T-helper 2 cell treated with Interferon-gamma antibody and Interleukin-4, amounts not matched to agents 100 ng/mL and 5 ng/mL, for 36 hours (primary cell): ENCODE data around the gene CHN2. TPM values are rescaled to one million over a fixed set of nuclear protein-coding genes. Genes with fewer than 3 reads are reported as not detected.

Source experiments
- intact Hi-C: fragments of 100-400 bp; cut with micrococcal nuclease; formaldehyde crosslinking; loops from one replicate; pipeline ENCODE4 v1.15.1; 2023
- total RNA-seq: library from RNA; stranded (reverse); gene quantifications from 2 replicates; pipeline ENCODE4 v1.2.3, GENCODE V29; 2022

The CHN2 gene
- total RNA-seq, 1 donor from 2014 or later, result 1.3 TPM

DNA sequence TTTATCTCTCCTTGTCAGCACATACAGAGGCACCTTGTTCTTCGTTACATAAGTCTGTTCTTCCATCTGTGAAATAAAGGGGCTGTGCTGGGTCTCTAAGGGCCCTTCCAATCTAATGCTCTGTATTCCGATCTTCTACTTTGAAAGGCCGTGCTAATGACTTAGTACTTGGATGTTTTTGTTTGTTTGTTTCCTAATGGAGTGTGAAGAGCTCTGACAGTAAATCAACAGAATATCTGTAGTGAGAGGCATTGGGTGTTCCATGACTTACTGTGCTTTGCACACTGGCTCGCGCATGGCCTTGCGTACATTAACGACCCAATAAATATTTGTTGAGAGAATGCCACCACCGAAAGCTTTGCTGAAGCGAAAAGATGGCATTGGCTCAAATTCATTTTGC lies 162.1 kb downstream of the CHN2 start:
- intact Hi-C loops, result no loop called here

DNA sequence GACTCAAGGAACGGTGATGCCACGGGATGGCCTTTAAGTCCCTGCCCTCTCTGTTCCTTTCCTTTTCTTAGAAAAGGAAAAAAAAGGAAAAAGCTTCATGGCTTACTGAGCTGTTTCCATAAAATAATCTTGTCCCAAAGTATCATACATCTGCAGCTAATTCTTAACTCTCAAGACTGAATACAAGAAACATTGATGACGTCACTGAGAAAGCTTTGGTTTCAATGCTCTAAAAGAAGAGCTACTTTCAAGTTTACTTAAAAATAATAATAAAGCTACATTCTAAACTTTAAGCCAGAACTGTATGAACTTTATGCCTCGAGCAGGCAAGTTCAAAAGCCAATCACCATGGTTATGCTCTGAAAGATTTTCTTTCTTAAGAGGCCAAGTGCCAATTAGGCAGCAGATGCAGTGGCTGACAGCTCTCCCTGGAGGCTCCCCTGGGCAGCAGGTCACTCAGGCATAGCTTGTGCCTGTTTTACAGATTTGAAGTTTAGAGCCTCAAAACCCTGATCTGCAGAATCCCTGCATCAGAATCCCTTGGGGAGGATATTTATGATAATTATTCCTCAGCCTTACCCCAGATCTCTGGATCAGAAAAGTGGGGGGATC lies 165.0 kb downstream of the CHN2 start:
- intact Hi-C loops, result no loop called here

DNA sequence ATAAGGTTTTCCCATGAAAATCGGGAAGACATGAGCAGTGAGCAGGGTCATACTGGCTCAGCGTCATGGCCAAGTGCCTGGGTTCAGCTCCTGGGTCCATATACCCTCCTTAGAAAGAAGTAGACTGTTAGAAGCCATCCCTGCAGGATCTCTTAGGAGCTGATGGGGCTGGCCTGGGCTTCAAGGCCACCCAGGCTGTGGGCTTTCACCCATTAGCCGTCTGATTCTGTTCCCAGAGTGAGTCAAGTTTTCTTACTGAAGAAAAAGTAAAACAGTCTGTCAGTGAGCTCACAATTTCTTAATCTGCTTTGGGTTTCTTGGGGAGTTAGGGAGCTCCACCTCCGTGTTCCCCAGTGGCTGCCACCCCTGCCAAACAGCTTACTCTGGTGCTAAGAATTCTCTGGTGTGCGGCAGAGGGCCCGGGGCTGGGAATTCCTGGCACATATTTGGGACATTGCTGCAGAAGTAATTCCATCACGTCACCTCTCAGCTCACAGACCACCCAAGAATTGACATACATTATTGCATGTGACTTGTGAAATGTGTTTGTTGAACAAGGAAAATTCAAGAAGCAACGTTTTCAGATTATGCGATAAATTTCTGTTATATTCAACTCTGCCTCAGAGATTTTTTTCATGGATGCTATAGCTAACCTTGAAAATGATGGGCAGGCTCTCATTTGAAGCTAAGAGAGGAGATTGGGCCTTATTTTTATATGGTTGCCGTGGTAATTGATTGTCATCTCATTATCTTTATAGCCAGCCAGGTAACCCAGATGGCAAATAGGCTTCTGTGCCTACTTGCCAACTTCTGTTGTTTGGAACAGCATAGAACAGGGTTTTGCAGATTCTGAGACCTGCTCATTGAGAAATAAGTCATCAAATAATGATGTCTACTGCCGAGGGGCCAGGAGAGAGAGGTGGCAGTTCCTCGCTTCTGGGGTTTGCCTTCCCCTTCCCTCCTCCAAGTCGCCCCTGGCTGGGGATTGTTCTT lies 166.4 kb downstream of the CHN2 start:
- intact Hi-C loops, result no loop called here

DNA sequence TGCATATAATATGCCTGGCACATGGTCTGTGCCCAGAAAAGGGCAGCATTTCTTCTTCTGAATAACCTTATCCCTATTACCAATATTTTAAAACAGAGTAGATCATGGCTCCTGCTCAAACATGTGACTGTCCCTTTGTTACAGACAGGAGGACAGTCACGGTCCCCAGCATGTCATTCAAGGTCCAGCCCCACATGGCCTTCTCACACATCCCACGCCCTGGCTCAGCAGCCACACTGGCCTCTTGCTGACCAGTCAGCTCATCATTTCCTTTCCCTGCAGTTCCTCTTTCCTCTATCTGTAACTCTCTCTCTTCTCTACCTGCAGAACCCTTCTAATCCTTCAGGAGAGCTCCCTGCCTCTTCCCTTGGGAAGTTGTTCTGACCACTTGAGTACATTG lies 167.8 kb downstream of the CHN2 start:
- intact Hi-C loops, result no loop called here

DNA sequence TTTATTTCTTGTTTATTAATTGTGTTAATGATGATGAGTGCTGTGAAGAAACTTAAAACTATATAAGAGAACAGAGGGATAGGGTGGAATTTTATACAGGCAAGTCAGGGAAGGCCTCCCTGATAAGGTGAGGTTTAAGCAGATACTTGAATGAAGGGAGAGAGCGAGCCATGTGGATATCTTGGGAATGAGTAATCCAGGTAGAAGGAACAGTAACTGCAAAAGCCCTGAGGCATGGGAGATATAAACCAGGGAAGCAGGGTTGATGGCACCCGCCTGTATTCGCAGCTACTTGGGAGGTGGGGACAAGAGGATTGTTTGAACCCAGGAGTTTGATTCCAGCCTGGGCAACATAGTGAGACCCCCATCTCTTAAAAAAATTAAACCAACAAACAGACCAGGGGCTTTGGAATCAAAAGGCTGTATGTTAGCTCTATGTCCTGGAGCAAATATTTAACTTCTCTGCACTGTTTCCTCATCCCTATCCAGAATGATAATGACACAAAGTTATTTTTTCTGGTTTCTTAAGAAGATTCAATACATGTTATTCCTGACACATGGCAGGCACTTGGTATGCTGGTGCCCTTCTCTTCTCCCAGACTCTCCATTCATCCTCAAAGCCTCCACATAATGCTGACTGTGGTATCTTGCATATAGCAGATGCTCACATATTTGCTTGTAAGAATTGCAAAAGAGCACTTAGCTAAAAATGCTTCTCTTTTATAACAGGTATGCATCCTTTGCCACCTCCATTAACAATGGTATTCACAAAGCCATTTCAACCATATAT lies 169.3 kb downstream of the CHN2 start:
- intact Hi-C loops, result no loop called here

DNA sequence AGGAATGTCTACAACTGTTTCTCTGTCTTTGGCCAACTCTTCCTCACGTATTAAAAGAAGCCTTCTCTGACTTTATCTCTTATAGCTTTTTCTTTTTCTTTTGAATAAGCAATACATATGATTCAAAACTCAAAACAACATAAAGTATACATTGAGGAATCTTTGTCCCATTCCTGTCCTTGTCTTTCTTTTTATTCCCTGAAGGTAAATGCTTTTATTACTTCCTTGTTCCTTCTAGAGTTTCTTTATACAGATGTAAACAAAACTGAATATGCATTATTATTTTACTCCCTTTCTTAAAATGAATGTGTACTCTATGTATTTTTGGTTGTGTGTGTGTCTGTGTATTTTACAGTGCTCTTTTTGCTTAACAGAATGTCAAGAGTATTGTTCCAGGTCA lies 170.1 kb downstream of the CHN2 start:
- intact Hi-C loops, result no loop called here

DNA sequence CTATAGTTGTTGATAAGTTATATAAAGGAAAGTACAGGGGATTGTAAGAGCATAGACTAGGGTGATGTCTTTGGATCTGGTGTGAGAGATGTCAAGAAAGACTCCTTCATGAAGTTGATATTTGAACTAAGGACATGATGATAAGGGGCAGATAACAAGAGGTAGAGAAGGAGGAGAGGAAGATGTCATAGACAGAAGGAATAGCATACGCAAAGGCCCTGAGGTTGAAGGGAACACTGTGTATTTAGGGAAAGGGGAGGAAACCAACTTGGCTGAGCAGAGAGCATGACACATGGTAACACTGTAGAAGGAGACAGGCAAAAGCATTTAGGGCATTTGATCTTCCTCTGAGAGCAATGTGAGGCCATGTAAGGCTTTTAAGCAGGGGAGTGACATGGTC lies 170.8 kb downstream of the CHN2 start:
- intact Hi-C loops, result no loop called here

DNA sequence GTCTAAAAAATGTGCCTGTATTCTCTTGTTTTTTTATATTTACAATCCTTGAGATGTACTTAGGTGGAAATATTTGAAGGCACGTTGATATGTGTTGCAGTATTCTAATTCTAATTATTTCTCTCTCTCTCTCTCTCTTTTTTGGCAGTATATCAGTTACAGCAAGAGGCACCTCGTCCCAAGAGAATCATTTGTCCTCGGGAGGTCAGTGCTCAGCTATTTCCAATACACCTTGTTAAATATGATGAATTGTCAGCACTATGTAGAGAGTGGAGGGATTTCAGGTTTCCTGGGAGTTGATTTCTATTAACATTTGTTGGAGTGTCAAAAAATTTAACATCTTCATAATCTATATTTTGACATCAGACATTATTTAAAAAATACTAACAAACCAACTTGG lies 173.2 kb downstream of the CHN2 start:
- intact Hi-C loops, result no loop called here

DNA sequence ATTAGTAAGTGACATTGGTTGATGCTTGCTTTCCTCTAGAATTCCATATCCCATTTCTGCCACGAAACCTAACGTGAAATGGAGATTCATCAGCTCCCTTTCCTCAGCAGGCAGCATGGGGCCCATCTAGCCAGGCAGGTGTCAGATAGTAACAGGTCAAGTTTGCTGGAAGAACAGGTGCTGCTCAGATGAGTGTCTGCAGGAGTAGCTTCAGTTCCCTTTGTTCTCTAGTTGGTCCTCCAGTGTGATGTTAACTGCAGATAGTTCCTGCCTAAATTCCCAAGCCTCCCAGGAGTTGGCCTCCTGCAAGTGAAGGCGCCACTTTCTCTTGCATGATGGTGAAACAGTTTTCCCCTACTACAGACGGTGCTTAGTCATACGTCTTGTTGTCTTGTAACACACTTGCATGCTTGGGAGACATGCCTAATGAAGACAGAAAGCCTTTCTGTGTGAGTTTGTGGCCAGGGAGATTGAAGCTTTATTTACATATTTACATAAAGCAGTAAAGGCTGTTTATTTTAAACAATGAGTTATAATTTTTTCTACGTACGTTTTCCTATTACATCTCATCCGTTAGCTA lies 175.4 kb downstream of the CHN2 start:
- intact Hi-C loops, result no loop called here

DNA sequence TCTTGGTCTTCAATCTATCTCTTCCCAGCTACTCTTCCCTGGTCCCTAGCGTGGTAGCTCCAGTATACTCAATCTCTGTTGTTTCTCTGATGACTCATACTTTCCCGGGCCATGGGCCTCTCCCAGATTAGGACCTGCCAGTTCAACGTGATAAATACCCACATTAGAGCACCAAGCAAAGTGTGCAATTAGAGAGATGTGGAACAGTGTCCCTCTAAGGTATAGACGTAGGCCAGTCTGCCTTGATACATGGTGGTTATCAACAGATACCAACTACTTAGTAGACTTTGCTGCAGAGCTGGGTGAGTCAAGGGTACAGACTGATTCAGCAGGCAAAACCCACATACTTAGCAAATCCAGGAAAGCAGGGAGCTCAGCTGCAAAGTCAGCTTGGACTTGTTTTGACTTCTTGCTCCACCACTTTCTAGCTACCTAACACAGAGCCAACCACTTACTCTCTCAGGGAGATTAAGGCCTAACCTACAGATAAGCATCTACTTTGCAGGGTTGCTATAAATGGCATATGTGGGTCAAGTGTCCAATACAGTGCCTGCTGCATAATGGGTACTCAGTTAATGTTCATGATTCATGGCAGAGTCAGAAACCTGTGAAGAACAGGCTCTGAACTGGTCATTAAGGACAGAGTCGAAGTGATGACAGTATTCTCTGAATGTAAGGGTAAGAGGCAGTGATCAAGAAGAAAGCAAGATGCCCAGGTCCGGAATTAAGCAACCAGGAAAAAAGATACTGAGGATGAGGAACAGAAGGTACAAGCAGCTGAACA lies 176.1 kb downstream of the CHN2 start:
- intact Hi-C loops, result no loop called here

DNA sequence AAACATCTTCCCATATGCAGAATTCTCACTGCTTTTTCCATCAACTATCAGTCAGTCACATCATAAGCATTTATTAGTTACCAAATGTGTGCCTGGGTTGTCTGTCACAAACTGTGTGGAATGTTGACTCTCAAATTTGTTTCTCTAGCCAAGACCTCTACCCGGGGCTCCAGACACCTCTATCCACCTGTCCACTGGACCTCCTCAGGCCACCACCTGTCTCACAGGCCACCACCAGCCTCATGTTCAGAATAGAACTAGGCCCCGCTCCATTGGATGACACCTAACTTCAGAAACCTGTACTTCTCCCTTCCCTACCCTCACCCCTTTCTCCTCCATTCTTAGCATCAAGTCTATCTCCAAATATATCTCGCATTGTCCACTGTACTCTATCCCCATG lies 176.9 kb downstream of the CHN2 start:
- intact Hi-C loops, result no loop called here

DNA sequence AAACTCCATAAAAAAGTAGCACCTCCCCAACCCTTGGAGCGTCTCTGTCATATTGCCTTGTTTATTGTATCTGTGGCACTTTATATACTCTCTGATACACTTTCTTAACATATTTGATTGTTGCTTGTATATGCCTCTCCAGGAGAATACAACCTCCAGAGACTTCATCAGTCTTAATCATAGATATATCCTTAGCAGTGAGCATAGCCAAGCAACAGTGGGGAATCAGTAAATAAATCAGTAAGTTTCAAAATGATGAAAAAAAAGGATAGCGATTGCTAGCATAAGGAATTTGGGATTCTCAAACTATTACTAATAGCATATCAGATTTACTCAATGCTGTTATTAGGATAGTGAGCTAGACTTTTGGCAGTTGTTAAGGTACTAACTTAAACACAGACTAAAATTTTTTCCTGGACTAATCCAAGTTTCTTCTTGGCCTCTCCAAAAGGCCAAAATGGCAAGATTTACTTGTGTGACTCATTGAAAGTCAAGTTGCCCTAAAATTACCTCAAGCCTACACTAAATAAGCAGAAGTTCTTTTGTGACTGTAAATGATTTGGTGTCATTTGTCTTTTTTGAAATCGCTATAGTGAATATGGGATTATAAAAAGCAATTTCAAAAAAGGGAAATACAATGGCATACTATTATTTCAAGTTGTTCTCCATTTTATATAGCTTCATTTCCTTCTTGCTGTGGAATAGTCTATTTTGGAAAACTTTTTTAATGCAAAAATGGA lies 177.9 kb downstream of the CHN2 start:
- intact Hi-C loops, result no loop called here

DNA sequence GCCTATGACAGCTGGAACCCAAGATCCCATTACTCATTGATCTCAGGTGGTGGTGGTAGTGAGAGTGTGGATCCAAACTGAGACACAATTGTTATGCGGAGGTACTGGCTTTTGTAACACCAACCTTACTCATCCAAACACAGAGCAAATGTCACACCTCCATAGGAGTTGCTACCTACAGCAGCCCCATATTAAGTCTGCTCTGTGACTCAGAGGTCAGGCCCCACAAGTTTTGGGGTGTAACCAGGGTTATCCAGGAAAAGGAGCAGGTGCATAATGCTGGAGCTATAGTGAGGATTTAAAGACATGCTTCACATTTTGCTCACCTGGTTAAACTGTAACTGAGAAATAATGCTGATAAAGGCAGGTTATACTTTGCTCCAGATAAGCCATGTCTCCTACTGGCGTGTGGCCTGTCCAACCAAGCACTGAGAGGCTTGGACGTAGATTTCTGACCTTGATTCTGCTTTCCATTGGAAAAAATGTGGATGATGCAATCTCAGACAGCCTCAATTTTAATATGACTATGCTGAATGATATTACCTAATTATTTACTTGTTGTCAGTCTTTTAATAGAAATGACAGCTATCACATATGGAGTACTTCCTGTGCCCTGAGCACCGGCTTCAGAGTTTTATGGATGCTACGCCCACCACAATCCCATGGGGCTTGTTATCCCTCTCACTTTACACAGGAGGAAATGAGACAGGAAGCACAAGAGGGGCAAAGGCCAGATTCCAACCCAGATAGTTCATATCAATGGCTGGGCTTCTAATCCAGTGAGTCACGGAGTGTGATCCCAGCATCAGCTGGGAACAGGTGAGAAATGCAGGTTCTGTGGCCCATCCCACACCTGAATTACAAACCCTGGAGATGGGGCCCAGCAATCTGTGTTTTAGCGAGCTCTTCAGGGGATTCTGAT lies 181.3 kb downstream of the CHN2 start:
- intact Hi-C loops, result no loop called here

DNA sequence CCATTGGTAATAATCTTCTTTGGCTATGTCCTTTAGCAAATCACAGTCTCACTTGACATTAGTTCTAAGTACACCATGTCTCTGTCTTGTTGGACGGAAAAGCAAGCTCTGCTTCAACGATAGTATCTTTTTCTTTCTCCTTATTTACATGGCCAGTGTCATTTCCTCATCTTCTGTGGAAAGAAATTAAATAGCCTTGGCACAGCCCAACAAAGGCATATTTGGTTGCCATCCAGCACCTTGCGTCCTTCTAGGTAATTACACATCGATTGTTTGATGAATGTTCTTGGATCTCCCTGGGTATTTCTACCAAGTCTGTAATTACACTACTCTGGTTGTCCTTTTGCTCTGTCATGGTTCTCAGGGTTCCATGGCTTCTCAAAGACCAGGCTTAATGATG lies 183.1 kb downstream of the CHN2 start:
- intact Hi-C loops, result no loop called here

DNA sequence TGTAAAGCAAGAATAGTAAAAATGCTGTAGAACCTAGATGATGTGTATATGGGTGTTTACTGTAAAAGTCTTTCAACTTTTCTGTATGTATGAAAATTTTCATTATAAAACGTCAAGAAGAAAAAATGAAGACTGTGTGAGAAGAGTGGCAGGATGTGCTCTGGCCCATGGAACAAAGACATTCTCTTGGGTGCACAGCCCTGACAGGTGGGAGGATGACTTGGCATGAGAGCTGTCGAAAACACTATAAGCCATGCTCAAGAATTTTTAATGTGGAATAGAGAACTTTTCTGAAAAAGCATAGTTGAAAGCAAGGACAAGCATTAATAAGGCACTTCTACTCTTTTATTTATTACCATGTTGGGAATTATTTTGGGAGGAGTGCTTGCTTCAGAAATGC lies 185.0 kb downstream of the CHN2 start:
- intact Hi-C loops, result no loop called here

DNA sequence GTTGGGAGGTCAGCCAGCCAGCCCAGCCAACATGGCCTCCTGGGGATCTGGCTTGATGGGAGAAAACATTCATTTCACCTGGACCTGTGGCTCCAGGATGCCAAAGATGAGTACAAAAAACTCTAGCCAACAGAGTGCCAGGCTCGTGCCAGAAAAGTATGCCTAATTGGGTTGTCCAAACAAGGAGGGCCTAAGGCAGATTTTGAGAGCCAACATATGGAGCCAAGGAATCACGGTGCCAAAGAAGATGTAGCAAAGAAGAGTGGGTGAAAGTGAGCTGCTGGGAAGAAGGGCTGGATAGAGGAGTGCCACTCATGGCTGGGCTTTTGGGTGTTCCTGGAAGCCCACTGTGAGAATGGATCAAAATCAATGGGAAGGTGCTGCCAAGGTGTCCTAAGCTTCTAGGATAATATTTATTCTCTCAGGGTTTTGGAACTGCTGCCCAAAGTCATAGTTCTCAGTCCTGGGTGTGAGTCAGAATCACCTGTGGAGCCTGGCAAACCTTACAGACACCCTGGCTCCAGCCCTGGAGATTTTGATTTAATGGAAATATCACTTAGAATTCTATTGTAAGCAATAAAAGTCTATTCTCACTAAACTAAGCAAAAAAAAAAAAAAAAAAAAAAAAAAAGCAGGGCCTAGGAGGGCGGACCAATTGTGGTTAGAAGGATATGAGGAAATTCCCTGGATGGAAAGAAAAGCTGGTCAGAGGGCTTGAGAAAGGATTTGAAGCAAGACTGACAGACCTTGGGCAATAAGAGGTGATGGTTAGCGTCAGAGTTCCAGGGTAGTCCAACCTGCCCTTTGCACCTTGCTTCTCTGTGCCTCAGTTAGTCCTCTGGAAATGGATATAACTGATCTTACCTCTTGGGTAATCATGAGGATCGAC lies 186.9 kb downstream of the CHN2 start:
- intact Hi-C loops, result no loop called here

DNA sequence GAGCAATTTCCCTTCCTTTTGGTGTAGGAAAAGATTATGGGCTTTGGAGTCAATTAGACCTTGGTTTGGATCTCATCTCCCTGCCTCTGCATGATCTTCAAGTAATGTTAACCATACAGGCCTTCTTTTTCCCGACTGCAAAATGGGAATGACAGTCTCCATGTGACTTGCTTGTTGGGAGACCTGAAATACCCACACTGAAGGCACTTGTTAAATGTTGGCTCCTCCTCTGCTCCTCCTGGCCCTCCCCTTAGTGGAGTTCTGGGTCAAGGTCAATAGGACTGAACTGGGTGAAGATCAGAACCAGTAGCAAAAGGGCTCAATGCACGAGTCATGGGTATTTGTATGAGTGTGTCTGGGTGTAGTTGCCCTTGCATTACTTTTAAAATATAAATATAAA lies 189.7 kb downstream of the CHN2 start:
- intact Hi-C loops, result no loop called here

DNA sequence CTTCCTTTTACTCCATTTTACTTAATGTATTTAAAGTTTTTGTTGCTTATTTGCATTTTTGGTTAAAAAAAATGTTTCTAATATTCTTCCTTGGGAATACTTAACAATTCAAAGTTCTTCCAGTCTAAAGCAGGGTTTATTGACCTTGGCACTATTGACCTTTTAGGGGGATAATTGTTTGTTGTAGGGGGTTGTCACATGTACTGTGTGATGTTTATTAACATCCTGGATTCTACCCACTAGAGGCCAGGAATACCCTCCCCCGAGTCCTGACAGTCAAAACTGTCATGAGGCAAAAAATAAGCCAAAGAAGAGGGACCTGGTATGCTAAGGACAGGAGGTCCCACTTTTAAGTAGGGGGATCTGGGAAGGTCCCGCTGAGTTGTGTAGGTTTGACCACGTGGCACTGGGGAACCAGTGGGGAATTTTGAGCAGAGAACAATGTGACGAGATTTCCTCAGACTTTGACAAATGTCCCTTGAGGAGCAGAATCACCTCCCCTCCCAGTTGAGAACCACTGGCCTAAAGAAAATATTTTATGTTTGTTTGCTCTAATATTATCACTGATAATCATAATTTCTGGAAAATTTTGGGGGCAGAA lies 190.7 kb downstream of the CHN2 start:
- intact Hi-C loops, result no loop called here
